D341Med (cell line): ENCODE measurements around the gene SUFU.

Source experiments
- DNase-seq: peaks from one replicate; pipeline ENCODE4 v3.0.0; 2012; ENCODE audit warnings: low spot score

SUFU gene

DNA sequence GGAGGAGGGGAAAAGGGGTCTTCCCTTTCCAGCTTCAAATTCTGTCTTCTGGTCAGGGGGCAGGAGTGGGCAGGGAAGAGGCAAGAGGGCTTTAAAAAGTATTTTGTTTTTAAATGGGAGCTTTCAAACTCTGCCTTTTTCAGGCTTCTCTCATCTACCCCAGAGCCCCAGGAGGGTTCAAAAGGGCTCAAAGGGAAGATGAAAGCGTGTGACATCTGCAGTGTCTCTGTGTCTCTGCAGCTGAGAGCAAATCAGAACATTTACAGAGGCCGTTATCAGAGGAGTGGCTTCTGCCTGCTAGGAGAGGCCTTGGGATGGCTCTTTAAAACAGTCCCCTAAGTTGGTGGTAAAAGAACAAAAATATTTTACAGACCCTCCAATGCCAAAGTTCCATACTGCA, 170.8 kb downstream of the SUFU start:
- no peak for DNase-seq

GRCh38 chr10:102675011-102675665, 171.4 kb downstream of the SUFU start:
- DNase-seq, result no peak

DNA sequence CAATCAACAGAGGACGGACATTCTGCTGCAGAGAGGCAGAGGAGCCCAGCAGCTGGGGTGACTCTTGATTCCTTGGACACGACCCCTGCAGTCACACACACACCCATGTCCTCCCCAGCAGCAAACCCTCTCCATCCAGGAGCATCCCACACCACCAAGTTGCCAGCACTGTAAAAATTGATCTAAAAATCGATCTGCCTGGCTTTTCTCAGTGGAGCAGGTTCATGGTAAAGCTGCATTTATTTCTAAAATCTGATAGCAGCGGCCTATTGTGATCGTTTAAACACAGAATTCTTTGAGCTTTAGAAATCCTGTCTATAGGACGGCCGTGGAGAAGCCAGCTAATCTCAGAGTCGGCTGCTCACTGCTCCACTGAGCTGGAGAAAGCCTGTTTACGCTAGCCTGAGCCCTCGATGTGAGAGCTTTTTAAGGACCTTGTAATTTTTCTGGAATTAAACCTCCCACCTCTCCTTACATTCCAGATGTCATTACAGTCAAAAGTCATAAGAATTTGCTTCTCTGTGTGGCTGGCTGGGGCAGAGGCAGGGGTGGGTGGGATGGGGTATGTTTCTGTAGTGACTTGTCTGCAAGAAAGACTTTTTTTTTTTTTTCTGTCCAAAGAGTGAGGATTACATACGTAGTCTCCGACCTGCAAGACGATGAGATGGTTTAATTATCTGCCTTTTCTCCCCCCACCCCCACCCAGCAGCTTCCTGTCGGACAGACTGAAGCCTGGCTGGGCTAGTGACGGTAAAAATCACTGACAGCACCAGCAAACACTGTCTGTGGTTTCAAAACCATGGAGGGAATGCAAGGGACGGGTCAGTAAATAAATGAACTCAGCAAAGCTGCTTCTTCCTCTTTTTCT, 172.1 kb downstream of the SUFU start:
- no peak for DNase-seq

GRCh38 chr10:102676534-102677315, 173.0 kb downstream of the SUFU start:
- no peak for DNase-seq

DNA sequence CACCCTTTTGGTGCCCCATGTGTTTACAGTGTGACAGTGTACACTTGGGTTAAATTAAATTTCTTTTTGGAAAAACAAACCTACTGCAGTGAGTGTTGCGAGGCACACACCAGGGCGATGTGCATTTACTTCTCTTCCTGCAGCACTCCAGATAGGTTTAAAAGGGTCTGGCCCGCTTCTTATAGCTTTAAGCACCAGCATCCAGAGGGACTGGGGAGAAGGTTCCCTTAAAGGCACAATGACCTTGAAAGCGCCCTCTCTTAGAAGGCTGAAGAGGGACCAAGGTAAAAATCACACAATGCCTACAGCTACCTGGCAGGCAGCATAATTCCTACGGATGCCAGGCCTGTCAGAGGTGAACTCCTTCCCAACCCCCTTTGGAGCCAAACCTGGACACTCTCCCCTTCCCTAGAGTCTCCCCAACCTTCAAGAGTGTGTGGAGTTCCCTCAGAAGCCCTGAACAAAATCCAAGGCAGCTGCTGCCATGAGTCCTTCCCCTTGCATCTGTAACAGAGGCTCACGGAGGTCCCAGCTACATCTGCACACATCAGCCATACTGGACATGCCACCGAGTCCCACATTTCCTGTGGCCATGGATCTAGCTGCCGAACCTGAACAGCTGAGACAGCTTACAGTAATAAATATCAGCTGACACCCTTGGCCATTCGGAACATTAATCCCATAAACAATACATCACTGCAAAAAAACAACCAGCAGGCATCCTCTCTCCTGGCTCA, 173.7 kb downstream of the SUFU start:
- DNase-seq, result no peak

DNA sequence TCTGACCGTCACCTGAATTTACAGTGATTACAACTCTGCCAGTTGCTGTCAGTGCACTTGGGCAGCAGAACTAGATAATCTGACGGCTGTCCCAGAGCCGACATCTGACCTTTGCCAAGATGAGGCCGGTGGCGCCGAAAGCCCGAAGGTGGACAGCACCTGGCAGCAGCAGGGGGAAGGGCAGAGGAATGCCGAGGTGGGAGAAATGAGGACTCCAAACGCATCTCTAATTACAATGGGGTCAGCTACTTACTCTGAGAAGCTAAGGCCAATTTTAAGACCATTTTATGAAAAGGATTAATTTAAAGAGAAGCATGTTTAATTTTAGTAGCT, 174.3 kb downstream of the SUFU start:
- no peak for DNase-seq

GRCh38 chr10:102678842-102679289, 175.1 kb downstream of the SUFU start:
- DNase-seq, result peak; percentile 66

- no peak for DNase-seq
Measured at GRCh38 chr10:102679596-102679995, 175.8 kb downstream of the SUFU start.

- no peak for DNase-seq
Measured at GRCh38 chr10:102681696-102682095, 177.9 kb downstream of the SUFU start.

DNA sequence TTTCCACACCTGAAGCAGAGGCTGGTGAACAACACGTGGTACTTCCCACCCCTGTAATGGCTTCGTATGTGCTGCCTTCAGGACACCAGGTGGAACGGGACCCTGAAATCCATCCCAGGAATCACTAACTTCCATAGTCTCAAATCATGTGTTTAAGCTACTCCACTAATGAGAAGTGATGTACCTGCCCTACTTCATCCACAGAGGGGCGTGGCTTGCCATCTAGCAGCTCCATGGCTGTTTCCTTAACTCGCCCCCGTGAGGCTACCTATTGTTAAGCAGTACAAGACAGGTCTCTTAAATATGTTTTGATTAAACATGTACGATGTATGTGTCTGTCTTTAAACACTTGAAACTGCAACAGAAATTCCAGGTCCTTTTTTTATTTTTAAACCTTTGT, 178.6 kb downstream of the SUFU start:
- DNase-seq, result no peak

DNA sequence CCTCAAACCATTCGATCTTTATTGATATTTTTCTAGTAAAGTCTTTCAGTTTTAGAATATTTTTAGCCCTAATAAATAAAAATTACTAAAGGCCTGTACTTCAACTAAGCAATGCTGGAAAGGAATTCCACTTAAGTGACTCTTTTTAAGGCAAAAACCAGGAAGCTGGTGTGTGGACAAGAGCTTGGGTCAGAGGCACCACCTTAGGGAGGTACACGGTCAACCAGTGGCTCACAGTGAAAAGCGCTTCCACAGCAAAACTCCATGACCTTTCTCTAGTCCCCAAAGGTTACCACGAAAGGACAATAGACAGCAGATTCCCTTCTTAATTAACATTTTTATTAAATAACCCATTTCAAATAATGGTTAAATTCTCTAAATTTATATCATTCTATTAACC, 179.2 kb downstream of the SUFU start:
- DNase-seq, result no peak
